SK-N-SH treated with all-trans-retinoic acid at 6 μM for 48 hours (cell line): ENCODE results near the gene PRAF2.

Source experiments
- ATAC-seq: fragments of 200-7000 bp; cut with Tn5 transposase; 3 replicates; pipeline ENCODE4 v1.9.1; 2020; ENCODE audit warnings: mild to moderate bottlenecking, moderate library complexity
- ARNTL ChIP-seq: fragments of 450-650 bp; formaldehyde crosslinking; IDR thresholded peaks from 2 replicates; pipeline ENCODE4 v1.5.0; 2020; ENCODE audit warnings: low read depth, mild to moderate bottlenecking, moderate library complexity, borderline replicate concordance
- BACH2 ChIP-seq: fragments of 250-450 bp; sonication (Bioruptor Pico); IDR thresholded peaks from 2 replicates; pipeline ENCODE4 v1.9.0; 2021; ENCODE audit warnings: mild to moderate bottlenecking, borderline replicate concordance
- CSDC2 ChIP-seq: fragments of 250-450 bp; sonication (Bioruptor Pico); IDR thresholded peaks from 2 replicates; pipeline ENCODE4 v1.5.0; 2020; ENCODE audit warnings: mild to moderate bottlenecking, moderate library complexity
- GLIS3 ChIP-seq: fragments of 250-450 bp; sonication (Bioruptor Pico); IDR thresholded peaks from 2 replicates; pipeline ENCODE4 v1.5.0; 2020; ENCODE audit warnings: mild to moderate bottlenecking, moderate library complexity
- ISL1 ChIP-seq: fragments of 250-450 bp; sonication (Bioruptor Pico); IDR thresholded peaks from 2 replicates; pipeline ENCODE4 v2.1.2; 2022; ENCODE audit warnings: mild to moderate bottlenecking, moderate library complexity
- OSR1 ChIP-seq: fragments of 250-450 bp; sonication (Bioruptor Pico); IDR thresholded peaks from 2 replicates; pipeline ENCODE4 v1.8.0; 2022; ENCODE audit warnings: moderate library complexity, mild to moderate bottlenecking, inconsistent platforms
- PPARA ChIP-seq: fragments of 250-450 bp; sonication (Bioruptor Pico); IDR thresholded peaks from 2 replicates; pipeline ENCODE4 v1.5.0; 2020; ENCODE audit warnings: mild to moderate bottlenecking, borderline replicate concordance
- RARB ChIP-seq: fragments of 250-450 bp; sonication (Bioruptor Pico); IDR thresholded peaks from 2 replicates; pipeline ENCODE4 v1.8.0; 2021; ENCODE audit warnings: mild to moderate bottlenecking, moderate library complexity
- SNAI2 ChIP-seq: fragments of 250-450 bp; sonication (Bioruptor Pico); IDR thresholded peaks from 2 replicates; pipeline ENCODE4 v1.5.0; 2020; ENCODE audit warnings: mild to moderate bottlenecking, moderate library complexity
- TOX ChIP-seq: fragments of 250-450 bp; sonication (Bioruptor Pico); IDR thresholded peaks from 2 replicates; pipeline ENCODE4 v1.8.0; 2021; ENCODE audit warnings: mild to moderate bottlenecking, moderate library complexity, borderline replicate concordance
- ZC3H10 ChIP-seq: fragments of 250-450 bp; sonication (Bioruptor Pico); IDR thresholded peaks from 2 replicates; pipeline ENCODE4 v1.5.1; 2021; ENCODE audit warnings: mild to moderate bottlenecking, moderate library complexity
- ZFP3 ChIP-seq: fragments of 250-450 bp; sonication (Bioruptor Pico); IDR thresholded peaks from 2 replicates; pipeline ENCODE4 v1.5.0; 2020; ENCODE audit warnings: mild to moderate bottlenecking, moderate library complexity
- ZFP30 ChIP-seq: fragments of 450-650 bp; formaldehyde crosslinking; IDR thresholded peaks from 2 replicates; pipeline ENCODE4 v1.5.0; 2022; ENCODE audit warnings: mild to moderate bottlenecking, moderate library complexity
- ZNF565 ChIP-seq: fragments of 450-650 bp; formaldehyde crosslinking; conservative IDR thresholded peaks from 2 replicates; pipeline ENCODE4 v1.5.0; 2020; ENCODE audit warnings: low read depth, mild to moderate bottlenecking, moderate library complexity
- ZNF70 ChIP-seq: fragments of 450-650 bp; formaldehyde crosslinking; IDR thresholded peaks from 2 replicates; pipeline ENCODE4 v1.5.0; 2020; ENCODE audit warnings: mild to moderate bottlenecking, moderate library complexity
- TF ChIP-seq, protein P1 (sequence below): fragments of 250-450 bp; sonication (Bioruptor Pico); IDR thresholded peaks from 2 replicates; pipeline ENCODE4 v1.5.1; 2020; ENCODE audit warnings: low read depth, mild to moderate bottlenecking, moderate library complexity
- TF ChIP-seq, protein P2 (sequence below): fragments of 250-450 bp; sonication (Bioruptor Pico); IDR thresholded peaks from 2 replicates; pipeline ENCODE4 v1.8.0; 2021; ENCODE audit warnings: low read depth, mild to moderate bottlenecking, moderate library complexity, borderline replicate concordance
- TF ChIP-seq, protein P3 (sequence below): fragments of 250-450 bp; sonication (Bioruptor Pico); IDR thresholded peaks from 2 replicates; pipeline ENCODE4 v1.8.0; 2020; ENCODE audit warnings: mild to moderate bottlenecking, moderate library complexity, borderline replicate concordance
- TF ChIP-seq, protein P4 (sequence below): fragments of 250-450 bp; sonication (Bioruptor Pico); IDR thresholded peaks from 2 replicates; pipeline ENCODE4 v1.5.0; 2020; ENCODE audit warnings: mild to moderate bottlenecking, moderate library complexity

The PRAF2 gene

DNA sequence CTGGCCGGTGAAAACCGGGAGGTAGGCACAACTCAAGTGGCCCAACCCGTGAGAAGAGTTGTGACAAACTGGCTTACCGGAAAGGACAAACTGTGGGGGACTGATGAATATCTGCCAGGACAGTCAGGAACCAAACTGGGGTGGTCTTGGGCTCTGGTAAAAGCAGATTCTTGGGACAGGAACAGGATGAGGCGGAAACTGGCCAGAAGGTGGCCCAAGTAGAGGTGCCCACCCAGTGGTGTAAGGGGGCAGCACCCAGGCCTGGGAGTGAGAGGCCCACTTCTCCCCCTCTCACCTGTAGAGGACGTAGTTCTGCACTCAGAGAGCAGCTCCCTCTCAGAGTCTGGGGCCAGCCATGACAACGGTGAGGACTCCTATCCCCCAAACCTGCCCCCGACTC lies 9.1 kb downstream of the PRAF2 start:
- TF ChIP-seq OSR1 (CRISPR knock-in tag) (no peak), ZNF565 (no peak), ARNTL (no peak), CSDC2 (CRISPR knock-in tag) (no peak), RARB (CRISPR knock-in tag) (no peak), TOX (no peak)
- TF ChIP-seq, protein P1, sequence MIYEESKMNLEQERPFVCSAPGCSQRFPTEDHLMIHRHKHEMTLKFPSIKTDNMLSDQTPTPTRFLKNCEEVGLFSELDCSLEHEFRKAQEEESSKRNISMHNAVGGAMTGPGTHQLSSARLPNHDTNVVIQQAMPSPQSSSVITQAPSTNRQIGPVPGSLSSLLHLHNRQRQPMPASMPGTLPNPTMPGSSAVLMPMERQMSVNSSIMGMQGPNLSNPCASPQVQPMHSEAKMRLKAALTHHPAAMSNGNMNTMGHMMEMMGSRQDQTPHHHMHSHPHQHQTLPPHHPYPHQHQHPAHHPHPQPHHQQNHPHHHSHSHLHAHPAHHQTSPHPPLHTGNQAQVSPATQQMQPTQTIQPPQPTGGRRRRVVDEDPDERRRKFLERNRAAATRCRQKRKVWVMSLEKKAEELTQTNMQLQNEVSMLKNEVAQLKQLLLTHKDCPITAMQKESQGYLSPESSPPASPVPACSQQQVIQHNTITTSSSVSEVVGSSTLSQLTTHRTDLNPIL (CRISPR knock-in tag), result no peak
- TF ChIP-seq, protein P2, sequence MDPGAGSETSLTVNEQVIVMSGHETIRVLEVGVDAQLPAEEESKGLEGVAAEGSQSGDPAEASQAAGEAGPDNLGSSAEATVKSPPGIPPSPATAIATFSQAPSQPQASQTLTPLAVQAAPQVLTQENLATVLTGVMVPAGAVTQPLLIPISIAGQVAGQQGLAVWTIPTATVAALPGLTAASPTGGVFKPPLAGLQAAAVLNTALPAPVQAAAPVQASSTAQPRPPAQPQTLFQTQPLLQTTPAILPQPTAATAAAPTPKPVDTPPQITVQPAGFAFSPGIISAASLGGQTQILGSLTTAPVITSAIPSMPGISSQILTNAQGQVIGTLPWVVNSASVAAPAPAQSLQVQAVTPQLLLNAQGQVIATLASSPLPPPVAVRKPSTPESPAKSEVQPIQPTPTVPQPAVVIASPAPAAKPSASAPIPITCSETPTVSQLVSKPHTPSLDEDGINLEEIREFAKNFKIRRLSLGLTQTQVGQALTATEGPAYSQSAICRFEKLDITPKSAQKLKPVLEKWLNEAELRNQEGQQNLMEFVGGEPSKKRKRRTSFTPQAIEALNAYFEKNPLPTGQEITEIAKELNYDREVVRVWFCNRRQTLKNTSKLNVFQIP (CRISPR knock-in tag), result no peak
- TF ChIP-seq, protein P3, sequence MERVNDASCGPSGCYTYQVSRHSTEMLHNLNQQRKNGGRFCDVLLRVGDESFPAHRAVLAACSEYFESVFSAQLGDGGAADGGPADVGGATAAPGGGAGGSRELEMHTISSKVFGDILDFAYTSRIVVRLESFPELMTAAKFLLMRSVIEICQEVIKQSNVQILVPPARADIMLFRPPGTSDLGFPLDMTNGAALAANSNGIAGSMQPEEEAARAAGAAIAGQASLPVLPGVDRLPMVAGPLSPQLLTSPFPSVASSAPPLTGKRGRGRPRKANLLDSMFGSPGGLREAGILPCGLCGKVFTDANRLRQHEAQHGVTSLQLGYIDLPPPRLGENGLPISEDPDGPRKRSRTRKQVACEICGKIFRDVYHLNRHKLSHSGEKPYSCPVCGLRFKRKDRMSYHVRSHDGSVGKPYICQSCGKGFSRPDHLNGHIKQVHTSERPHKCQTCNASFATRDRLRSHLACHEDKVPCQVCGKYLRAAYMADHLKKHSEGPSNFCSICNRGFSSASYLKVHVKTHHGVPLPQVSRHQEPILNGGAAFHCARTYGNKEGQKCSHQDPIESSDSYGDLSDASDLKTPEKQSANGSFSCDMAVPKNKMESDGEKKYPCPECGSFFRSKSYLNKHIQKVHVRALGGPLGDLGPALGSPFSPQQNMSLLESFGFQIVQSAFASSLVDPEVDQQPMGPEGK, result no peak
- ATAC-seq, result no peak

DNA sequence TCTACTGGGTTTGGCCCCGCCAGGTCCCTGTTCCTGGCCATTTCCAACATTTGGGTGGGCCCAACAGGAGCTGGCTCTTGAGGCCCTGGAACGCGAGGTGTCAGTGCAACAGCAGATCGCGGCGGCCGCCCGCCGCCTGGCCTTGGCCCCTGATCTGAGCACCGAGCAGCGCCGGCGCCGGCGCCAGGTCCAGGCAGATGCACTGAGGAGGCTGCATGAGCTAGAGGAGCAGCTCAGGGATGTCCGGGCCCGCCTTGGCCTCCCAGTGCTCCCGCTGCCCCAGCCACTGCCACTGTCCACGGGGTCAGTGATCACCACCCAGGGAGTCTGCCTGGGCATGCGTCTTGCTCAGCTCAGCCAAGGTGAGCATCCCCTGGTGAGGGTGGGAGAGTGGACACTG lies 9.5 kb downstream of the PRAF2 start:
- ATAC-seq, result no peak
- no peak for TF ChIP-seq ZFP30
- no peak for TF ChIP-seq PPARA (CRISPR knock-in tag)
- no peak for TF ChIP-seq SNAI2 (CRISPR knock-in tag)
- TF ChIP-seq ISL1 (CRISPR knock-in tag), result no peak
- no peak for TF ChIP-seq OSR1 (CRISPR knock-in tag)

DNA sequence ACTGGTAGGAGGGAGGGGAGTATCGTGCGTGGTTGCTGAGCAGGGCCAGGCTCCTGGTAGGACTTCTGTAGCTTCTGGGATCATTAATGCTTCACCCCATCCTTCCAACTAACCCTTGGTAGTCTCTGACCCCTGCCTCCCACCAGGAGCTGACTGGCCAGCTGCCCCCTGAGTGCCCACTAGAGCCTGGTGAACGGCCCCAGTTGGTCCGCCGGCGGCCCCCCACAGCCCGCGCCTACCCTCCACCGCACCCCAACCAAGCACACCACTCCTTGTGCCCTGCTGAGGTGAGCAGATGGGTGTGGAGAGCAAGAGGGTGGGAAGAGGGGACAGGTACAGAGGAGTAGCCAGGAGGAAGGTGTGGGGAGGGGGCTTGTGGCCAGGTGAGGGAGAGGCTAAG lies 10.1 kb downstream of the PRAF2 start:
- TF ChIP-seq ZC3H10 (CRISPR knock-in tag) (no peak), CSDC2 (CRISPR knock-in tag) (no peak), ARNTL (no peak), PPARA (CRISPR knock-in tag) (no peak), ZFP3 (CRISPR knock-in tag) (no peak), ZNF565 (no peak), OSR1 (CRISPR knock-in tag) (no peak), BACH2 (no peak), GLIS3 (CRISPR knock-in tag) (no peak), SNAI2 (CRISPR knock-in tag) (no peak), ZNF70 (CRISPR knock-in tag) (no peak), ISL1 (CRISPR knock-in tag) (no peak)
- TF ChIP-seq, protein P4, sequence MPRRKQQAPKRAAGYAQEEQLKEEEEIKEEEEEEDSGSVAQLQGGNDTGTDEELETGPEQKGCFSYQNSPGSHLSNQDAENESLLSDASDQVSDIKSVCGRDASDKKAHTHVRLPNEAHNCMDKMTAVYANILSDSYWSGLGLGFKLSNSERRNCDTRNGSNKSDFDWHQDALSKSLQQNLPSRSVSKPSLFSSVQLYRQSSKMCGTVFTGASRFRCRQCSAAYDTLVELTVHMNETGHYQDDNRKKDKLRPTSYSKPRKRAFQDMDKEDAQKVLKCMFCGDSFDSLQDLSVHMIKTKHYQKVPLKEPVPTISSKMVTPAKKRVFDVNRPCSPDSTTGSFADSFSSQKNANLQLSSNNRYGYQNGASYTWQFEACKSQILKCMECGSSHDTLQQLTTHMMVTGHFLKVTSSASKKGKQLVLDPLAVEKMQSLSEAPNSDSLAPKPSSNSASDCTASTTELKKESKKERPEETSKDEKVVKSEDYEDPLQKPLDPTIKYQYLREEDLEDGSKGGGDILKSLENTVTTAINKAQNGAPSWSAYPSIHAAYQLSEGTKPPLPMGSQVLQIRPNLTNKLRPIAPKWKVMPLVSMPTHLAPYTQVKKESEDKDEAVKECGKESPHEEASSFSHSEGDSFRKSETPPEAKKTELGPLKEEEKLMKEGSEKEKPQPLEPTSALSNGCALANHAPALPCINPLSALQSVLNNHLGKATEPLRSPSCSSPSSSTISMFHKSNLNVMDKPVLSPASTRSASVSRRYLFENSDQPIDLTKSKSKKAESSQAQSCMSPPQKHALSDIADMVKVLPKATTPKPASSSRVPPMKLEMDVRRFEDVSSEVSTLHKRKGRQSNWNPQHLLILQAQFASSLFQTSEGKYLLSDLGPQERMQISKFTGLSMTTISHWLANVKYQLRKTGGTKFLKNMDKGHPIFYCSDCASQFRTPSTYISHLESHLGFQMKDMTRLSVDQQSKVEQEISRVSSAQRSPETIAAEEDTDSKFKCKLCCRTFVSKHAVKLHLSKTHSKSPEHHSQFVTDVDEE, result no peak
- TF ChIP-seq, protein P3, result no peak
- TF ChIP-seq, protein P2 (CRISPR knock-in tag), result no peak
- no peak for ATAC-seq
